Umbilical cord (tissue), 2 donors: ENCODE data around the gene NRN1L. TPM values are rescaled to one million over a fixed set of nuclear protein-coding genes. Genes with fewer than 3 reads are reported as not detected.
"Not testable (repeated sequence)": the region's sequence is repeated elsewhere in the genome, so short reads cannot be mapped to it uniquely, and the experiment has no call there.

Experiments used
- DNase-seq: peaks from one replicate; pipeline ENCODE4 v3.0.0-alpha.2; 2015; ENCODE audit warnings: low spot score
- total RNA-seq: library from RNA; depleted of rRNA; stranded (reverse); fragments of >200 nt; gene quantifications from one replicate; pipeline ENCODE4 v1.2.3, GENCODE V29; 2014; ENCODE audit warnings: low replicate concordance; ENCODE audit not compliant: insufficient read depth

Gene NRN1L
- total RNA-seq, 1 donor from 2014 or later: not detected

GRCh38 chr16:67882374-67883145 is 2.1 kb upstream of the NRN1L start:
- DNase-seq: no peak

- no peak for DNase-seq
Observed at GRCh38 chr16:67883146-67883871, 1.4 kb upstream of the NRN1L start.

GRCh38 chr16:67883872-67884261 is 818 bp upstream of the NRN1L start:
- DNase-seq: no peak

GRCh38 chr16:67885545-67885944 is 860 bp downstream of the NRN1L start:
- DNase-seq: no peak

- DNase-seq: no peak
Observed at GRCh38 chr16:67885976-67886375, 1.3 kb downstream of the NRN1L start.

GRCh38 chr16:67886387-67886786 is 1.7 kb downstream of the NRN1L start:
- no peak for DNase-seq

- DNase-seq: peak; percentile 61
Observed at GRCh38 chr16:67888331-67888730, 3.6 kb downstream of the NRN1L start.

- DNase-seq: no peak
Observed at GRCh38 chr16:67892375-67892774, 7.7 kb downstream of the NRN1L start.

GRCh38 chr16:67892899-67893742 is 8.4 kb downstream of the NRN1L start, which contains the start of gene PSKH1:
PSKH1 (plus strand) TSS chr16:67893254; CDS start chr16:67908750, 15,496 bp downstream.
- DNase-seq: peak; percentile 98

- DNase-seq: no peak
Observed at GRCh38 chr16:67893743-67894399, 9.2 kb downstream of the NRN1L start.

GRCh38 chr16:67897231-67897630 is 12.5 kb downstream of the NRN1L start:
- DNase-seq: peak; percentile 50

- DNase-seq: no peak
Observed at GRCh38 chr16:67901734-67902133, 17.0 kb downstream of the NRN1L start.

GRCh38 chr16:67902831-67903230 is 18.1 kb downstream of the NRN1L start:
- DNase-seq: no peak

- DNase-seq: no peak
Observed at GRCh38 chr16:67907397-67908180, 22.9 kb downstream of the NRN1L start.

GRCh38 chr16:67909056-67909742 is 24.5 kb downstream of the NRN1L start:
- DNase-seq: no peak

GRCh38 chr16:67910158-67910557 is 25.5 kb downstream of the NRN1L start:
- DNase-seq: peak; percentile 87

- DNase-seq: no peak
Observed at GRCh38 chr16:67914758-67915495, 30.2 kb downstream of the NRN1L start.

- DNase-seq: not testable (repeated sequence)
Observed at GRCh38 chr16:67915496-67915769, 30.7 kb downstream of the NRN1L start.
